Peyer's patch (tissue), 4 donors: ENCODE data around the gene ECSCR.

Experiments
- POLR2A ChIP-seq, 2 donors: fragments of 450-650 bp; IDR thresholded peaks; one replicate each; pipeline ENCODE4 v1.5.1; 2017; ENCODE audit warnings: antibody characterized with exemption in 2 of 2, mild to moderate bottlenecking in 2 of 2, moderate library complexity in 2 of 2
- TF ChIP-seq, protein P1 (sequence below), 6 experiments: fragments of 450-650 bp in 4 of 6; fragments of 200-600 bp in 2 of 6; sonication (generic) in 1 of 6; IDR thresholded peaks; one replicate each; pipeline ENCODE4 v1.5.1; 2017 to 2019; ENCODE audit warnings: antibody characterized with exemption in 6 of 6, mild to moderate bottlenecking in 3 of 6, moderate library complexity in 1 of 6

DNA sequence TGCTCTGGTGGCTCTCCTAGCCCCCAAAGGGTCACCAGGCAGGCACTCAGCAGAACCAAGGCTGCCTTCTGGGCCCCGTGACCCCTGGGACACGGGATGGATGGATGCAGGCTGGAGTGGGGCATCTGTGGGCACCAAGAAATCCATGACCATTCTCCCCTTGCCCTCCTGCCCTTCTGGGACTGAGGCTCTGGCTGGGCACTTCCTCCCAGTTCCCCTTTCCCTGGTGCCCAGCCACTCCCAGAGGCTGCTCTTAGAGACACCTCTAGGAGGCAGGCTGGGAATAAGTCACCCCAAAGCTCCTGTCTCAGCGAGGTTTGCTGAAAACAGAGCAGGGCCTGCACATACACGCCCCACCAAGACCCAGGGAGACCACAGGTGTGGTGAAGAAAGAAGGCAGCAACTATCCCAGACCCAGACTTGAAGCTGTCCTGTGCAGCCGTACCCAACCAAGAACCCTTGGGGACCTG lies 19.1 kb upstream of the ECSCR start:
- TF ChIP-seq, protein P1, sequence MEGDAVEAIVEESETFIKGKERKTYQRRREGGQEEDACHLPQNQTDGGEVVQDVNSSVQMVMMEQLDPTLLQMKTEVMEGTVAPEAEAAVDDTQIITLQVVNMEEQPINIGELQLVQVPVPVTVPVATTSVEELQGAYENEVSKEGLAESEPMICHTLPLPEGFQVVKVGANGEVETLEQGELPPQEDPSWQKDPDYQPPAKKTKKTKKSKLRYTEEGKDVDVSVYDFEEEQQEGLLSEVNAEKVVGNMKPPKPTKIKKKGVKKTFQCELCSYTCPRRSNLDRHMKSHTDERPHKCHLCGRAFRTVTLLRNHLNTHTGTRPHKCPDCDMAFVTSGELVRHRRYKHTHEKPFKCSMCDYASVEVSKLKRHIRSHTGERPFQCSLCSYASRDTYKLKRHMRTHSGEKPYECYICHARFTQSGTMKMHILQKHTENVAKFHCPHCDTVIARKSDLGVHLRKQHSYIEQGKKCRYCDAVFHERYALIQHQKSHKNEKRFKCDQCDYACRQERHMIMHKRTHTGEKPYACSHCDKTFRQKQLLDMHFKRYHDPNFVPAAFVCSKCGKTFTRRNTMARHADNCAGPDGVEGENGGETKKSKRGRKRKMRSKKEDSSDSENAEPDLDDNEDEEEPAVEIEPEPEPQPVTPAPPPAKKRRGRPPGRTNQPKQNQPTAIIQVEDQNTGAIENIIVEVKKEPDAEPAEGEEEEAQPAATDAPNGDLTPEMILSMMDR (IDR thresholded peaks at IDR 0.05): no peak
- no peak for TF ChIP-seq POLR2A (IDR thresholded peaks at IDR 0.05)
